Measurements from ENCODE around the gene FN3KRP. TPM values are rescaled to one million over a fixed set of nuclear protein-coding genes. Genes with fewer than 3 reads are reported as not detected.

Gene FN3KRP
- total and polyA plus RNA-seq, 2 experiments from 2014 or later, result 17.0 to 27.4 TPM

DNA sequence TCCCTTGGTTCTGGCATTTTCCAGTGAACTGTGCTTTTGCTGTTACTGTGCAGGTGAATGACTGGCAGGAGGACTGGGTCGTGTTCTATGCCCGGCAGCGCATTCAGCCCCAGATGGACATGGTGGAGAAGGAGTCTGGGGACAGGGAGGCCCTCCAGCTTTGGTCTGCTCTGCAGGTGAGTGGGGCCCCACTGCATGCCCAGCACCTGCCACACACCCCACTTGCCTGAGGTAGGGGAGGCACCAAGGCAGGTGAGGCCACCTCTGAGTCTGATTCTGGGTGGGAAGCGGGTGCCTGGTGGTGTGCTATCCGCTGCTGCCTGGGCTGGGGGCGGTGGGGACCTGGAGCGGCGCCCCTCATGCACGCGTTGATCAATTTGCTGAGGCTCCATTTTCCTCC is 9.9 kb downstream of the FN3KRP start:
- no peak overlapping the region for H3K27ac ChIP-seq
- TF ChIP-seq EZH2 (IDR thresholded peaks at IDR 0.05; ENCODE audit: borderline replicate concordance) (no peak), EZH2phosphoT487 (IDR thresholded peaks at IDR 0.05; ENCODE audit: low read depth, severe bottlenecking, unreplicated experiment) (no peak)
- TF ChIP-seq, protein P1, sequence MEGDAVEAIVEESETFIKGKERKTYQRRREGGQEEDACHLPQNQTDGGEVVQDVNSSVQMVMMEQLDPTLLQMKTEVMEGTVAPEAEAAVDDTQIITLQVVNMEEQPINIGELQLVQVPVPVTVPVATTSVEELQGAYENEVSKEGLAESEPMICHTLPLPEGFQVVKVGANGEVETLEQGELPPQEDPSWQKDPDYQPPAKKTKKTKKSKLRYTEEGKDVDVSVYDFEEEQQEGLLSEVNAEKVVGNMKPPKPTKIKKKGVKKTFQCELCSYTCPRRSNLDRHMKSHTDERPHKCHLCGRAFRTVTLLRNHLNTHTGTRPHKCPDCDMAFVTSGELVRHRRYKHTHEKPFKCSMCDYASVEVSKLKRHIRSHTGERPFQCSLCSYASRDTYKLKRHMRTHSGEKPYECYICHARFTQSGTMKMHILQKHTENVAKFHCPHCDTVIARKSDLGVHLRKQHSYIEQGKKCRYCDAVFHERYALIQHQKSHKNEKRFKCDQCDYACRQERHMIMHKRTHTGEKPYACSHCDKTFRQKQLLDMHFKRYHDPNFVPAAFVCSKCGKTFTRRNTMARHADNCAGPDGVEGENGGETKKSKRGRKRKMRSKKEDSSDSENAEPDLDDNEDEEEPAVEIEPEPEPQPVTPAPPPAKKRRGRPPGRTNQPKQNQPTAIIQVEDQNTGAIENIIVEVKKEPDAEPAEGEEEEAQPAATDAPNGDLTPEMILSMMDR (IDR thresholded peaks at IDR 0.05; ENCODE audit: poor library complexity), result no peak
- no peaks in the 10 kb centered on the region for H3K9me3 ChIP-seq (ENCODE audit: low read depth)
- H3K4me1 ChIP-seq (ENCODE audit: insufficient read depth), result no peaks in the 10 kb centered on the region
- H2AFZ ChIP-seq, result no peak overlapping the region
- H3K79me2 ChIP-seq, result no peaks in the 10 kb centered on the region
- H3K27me3 ChIP-seq, result no peaks in the 10 kb centered on the region
- H4K20me1 ChIP-seq (ENCODE audit: insufficient read depth, poor library complexity, severe bottlenecking), result no peaks in the 10 kb centered on the region
- no peaks in the 10 kb centered on the region for H3K36me3 ChIP-seq (replicated peaks; ENCODE audit: insufficient read depth, low read depth)
- DNase-seq (ENCODE audit: low spot score), result no peak
- no peaks in the 10 kb centered on the region for H3K9me2 ChIP-seq (replicated peaks; ENCODE audit: insufficient read depth)
- WGBS (ENCODE audit: low lambda C conversion rate, missing lambda C conversion rate), result 100% methylated on average over 8 of the region's 10 CpGs
- no peak overlapping the region for H3K4me2 ChIP-seq
- H3K4me3 ChIP-seq, result no peak overlapping the region

GRCh38 chr17:82729479-82730260 is 13.2 kb downstream of the FN3KRP start:
- H3K27me3 ChIP-seq, result no peaks in the 10 kb centered on the region
- H3K27ac ChIP-seq, result no peak overlapping the region
- no peaks in the 10 kb centered on the region for H3K9me2 ChIP-seq (replicated peaks; ENCODE audit: insufficient read depth)
- no peaks in the 10 kb centered on the region for H3K9me3 ChIP-seq (ENCODE audit: low read depth)
- TF ChIP-seq, protein P1 (IDR thresholded peaks at IDR 0.05; ENCODE audit: poor library complexity), result no peak
- no peak for TF ChIP-seq EZH2 (IDR thresholded peaks at IDR 0.05; ENCODE audit: borderline replicate concordance)
- TF ChIP-seq EZH2phosphoT487 (IDR thresholded peaks at IDR 0.05; ENCODE audit: low read depth, severe bottlenecking, unreplicated experiment), result no peak
- no peaks in the 10 kb centered on the region for H3K4me1 ChIP-seq (ENCODE audit: insufficient read depth)
- DNase-seq (ENCODE audit: low spot score), result no peak
- no peak overlapping the region for H2AFZ ChIP-seq
- peaks cover under 1% of the 10 kb centered on the region for H3K79me2 ChIP-seq
- no peak overlapping the region for H3K4me3 ChIP-seq
- no peaks in the 10 kb centered on the region for H3K36me3 ChIP-seq (replicated peaks; ENCODE audit: insufficient read depth, low read depth)
- no peaks in the 10 kb centered on the region for H4K20me1 ChIP-seq (ENCODE audit: insufficient read depth, poor library complexity, severe bottlenecking)
- no peak overlapping the region for H3K4me2 ChIP-seq
- WGBS (ENCODE audit: low lambda C conversion rate, missing lambda C conversion rate), result 89% methylated on average over 44 of the region's 48 CpGs

GRCh38 chr17:82732118-82732743 is 15.7 kb downstream of the FN3KRP start:
- no peak for DNase-seq (ENCODE audit: low spot score)
- no peaks in the 10 kb centered on the region for H3K27me3 ChIP-seq
- no peaks in the 10 kb centered on the region for H3K9me2 ChIP-seq (replicated peaks; ENCODE audit: insufficient read depth)
- H3K79me2 ChIP-seq, result peaks cover 18% of the 10 kb centered on the region
- WGBS (ENCODE audit: low lambda C conversion rate, missing lambda C conversion rate), result 97% methylated on average over 13 of the region's 13 CpGs
- H3K4me3 ChIP-seq, result no peak overlapping the region
- no peaks in the 10 kb centered on the region for H4K20me1 ChIP-seq (ENCODE audit: insufficient read depth, poor library complexity, severe bottlenecking)
- TF ChIP-seq EZH2 (IDR thresholded peaks at IDR 0.05; ENCODE audit: borderline replicate concordance) (no peak), EZH2phosphoT487 (IDR thresholded peaks at IDR 0.05; ENCODE audit: low read depth, severe bottlenecking, unreplicated experiment) (no peak)
- H3K9me3 ChIP-seq (ENCODE audit: low read depth), result no peaks in the 10 kb centered on the region
- no peaks in the 10 kb centered on the region for H3K36me3 ChIP-seq (replicated peaks; ENCODE audit: insufficient read depth, low read depth)
- no peak overlapping the region for H3K4me2 ChIP-seq
- no peak overlapping the region for H3K27ac ChIP-seq
- H3K4me1 ChIP-seq (ENCODE audit: insufficient read depth), result no peaks in the 10 kb centered on the region
- no peak overlapping the region for H2AFZ ChIP-seq

Measured in hepatocyte (in vitro differentiated cells).